K562 (cell line): ENCODE data around the gene SDE2. TPM values are rescaled to one million over a fixed set of nuclear protein-coding genes. Genes with fewer than 3 reads are reported as not detected.

Source experiments
- CBX3 ChIP-seq, 2 experiments: IDR thresholded peaks; 1 replicate in 1 of 2; 2 replicates in 1 of 2; pipeline ENCODE4 v1.6.1; 2012; ENCODE audit warnings: inconsistent platforms in 2 of 2, low read length in 2 of 2, borderline replicate concordance in 1 of 2, control low read depth in 1 of 2
- CGGBP1 ChIP-seq: fragments of 250-450 bp; sonication (Bioruptor Pico); IDR thresholded peaks from 2 replicates; pipeline ENCODE4 v1.9.0; 2021; ENCODE audit warnings: mild to moderate bottlenecking
- CHD1 ChIP-seq: fragments of 200-600 bp; sonication (generic); IDR thresholded peaks from one replicate; pipeline ENCODE4 v1.6.1; 2012; ENCODE audit warnings: mild to moderate bottlenecking, moderate library complexity, low read length, inconsistent platforms
- ETS2 ChIP-seq: IDR thresholded peaks from 2 replicates; pipeline ENCODE4 v1.6.1; 2016; ENCODE audit warnings: borderline replicate concordance, missing genetic modification characterization, mild to moderate bottlenecking, moderate library complexity, missing compliant biosample characterization; ENCODE audit not compliant: poor library complexity, severe bottlenecking
- NFXL1 ChIP-seq: fragments of 450-650 bp; formaldehyde crosslinking; IDR thresholded peaks from 2 replicates; pipeline ENCODE4 v1.4.0; 2021; ENCODE audit warnings: mild to moderate bottlenecking
- PBX2 ChIP-seq, 2 experiments: IDR thresholded peaks in 1 of 2; conservative IDR thresholded peaks in 1 of 2; 2 replicates each; pipeline ENCODE4 v1.6.1; 2016; ENCODE audit warnings: low read depth in 2 of 2, mild to moderate bottlenecking in 1 of 2, missing compliant biosample characterization in 1 of 2, missing genetic modification characterization in 1 of 2, moderate library complexity in 1 of 2
- SMARCC2 ChIP-seq: fragments of 450-650 bp; IDR thresholded peaks from 2 replicates; pipeline ENCODE4 v1.6.1; 2017; ENCODE audit warnings: antibody characterized with exemption, moderate library complexity, mild to moderate bottlenecking, low read depth
- SRSF7 ChIP-seq: fragments of 200-400 bp; formaldehyde crosslinking; optimal IDR thresholded peaks from 2 replicates; pipeline ENCODE3; 2017; ENCODE audit warnings: mild to moderate bottlenecking, low read depth, low read length
- TEAD1 ChIP-seq, 2 experiments: fragments of 450-650 bp in 1 of 2; sonication (generic) in 1 of 2; formaldehyde crosslinking; IDR thresholded peaks; 2 replicates each; pipeline versions ENCODE4 v1.4.0 to v1.8.0; 2020 to 2022; ENCODE audit warnings: mild to moderate bottlenecking in 2 of 2, missing genetic modification reagents in 1 of 2
- ZBTB17 ChIP-seq: fragments of 450-650 bp; formaldehyde crosslinking; IDR thresholded peaks from 2 replicates; pipeline ENCODE4 v1.4.0; 2020; ENCODE audit warnings: mild to moderate bottlenecking
- ZNF644 ChIP-seq: fragments of 200-800 bp; sonication (Bioruptor generic); IDR thresholded peaks from 2 replicates; pipeline ENCODE4 v1.6.1; 2016; ENCODE audit warnings: low read depth, missing genetic modification characterization, missing compliant biosample characterization
- polyA plus RNA-seq, 8 experiments: library from polyadenylated mRNA; depleted of rRNA in 4 of 8; stranded (reverse) in 5 of 8; unstranded in 3 of 8; fragments of >200 nt; fragmentation: Nextera tagmentation in 2 of 8; fragmentation: Illumina TruSeq in 1 of 8; extraction: Ambion mirVana in 2 of 8; extraction: Trizol in 1 of 8; gene quantifications; 2 replicates each; pipeline versions ENCODE4 v1.2.1 to v1.2.3, GENCODE V29; 2011 to 2014; ENCODE audit warnings: inconsistent platforms in 1 of 8, missing spikeins in 1 of 8
- total RNA-seq, 7 experiments: library from RNA; depleted of rRNA in 6 of 7; stranded (reverse); fragments of >200 nt in 6 of 7; fragmentation: Illumina TruSeq in 2 of 7; extraction: Trizol in 2 of 7; gene quantifications; 2 replicates each; pipeline versions ENCODE4 v1.2.1 to v1.2.3, GENCODE V29; 2011 to 2021; ENCODE audit warnings: low replicate concordance in 1 of 7
- TF ChIP-seq, protein P1 (sequence below): fragments of 450-650 bp; IDR thresholded peaks from 2 replicates; pipeline ENCODE4 v1.6.1; 2016; ENCODE audit warnings: mild to moderate bottlenecking, moderate library complexity

SDE2 gene
- total and polyA plus RNA-seq, 9 of the 15 experiments (the other 6 are each of a cell fraction or from before 2014, with no cell fraction given), result 14.3 to 62.3 (median 46.0) TPM

- TF ChIP-seq ZBTB17 (CRISPR knock-in tag), result 0 out of 2 replicates have a peak, but pooled peaks have one; percentile 10
- TF ChIP-seq, protein P1, sequence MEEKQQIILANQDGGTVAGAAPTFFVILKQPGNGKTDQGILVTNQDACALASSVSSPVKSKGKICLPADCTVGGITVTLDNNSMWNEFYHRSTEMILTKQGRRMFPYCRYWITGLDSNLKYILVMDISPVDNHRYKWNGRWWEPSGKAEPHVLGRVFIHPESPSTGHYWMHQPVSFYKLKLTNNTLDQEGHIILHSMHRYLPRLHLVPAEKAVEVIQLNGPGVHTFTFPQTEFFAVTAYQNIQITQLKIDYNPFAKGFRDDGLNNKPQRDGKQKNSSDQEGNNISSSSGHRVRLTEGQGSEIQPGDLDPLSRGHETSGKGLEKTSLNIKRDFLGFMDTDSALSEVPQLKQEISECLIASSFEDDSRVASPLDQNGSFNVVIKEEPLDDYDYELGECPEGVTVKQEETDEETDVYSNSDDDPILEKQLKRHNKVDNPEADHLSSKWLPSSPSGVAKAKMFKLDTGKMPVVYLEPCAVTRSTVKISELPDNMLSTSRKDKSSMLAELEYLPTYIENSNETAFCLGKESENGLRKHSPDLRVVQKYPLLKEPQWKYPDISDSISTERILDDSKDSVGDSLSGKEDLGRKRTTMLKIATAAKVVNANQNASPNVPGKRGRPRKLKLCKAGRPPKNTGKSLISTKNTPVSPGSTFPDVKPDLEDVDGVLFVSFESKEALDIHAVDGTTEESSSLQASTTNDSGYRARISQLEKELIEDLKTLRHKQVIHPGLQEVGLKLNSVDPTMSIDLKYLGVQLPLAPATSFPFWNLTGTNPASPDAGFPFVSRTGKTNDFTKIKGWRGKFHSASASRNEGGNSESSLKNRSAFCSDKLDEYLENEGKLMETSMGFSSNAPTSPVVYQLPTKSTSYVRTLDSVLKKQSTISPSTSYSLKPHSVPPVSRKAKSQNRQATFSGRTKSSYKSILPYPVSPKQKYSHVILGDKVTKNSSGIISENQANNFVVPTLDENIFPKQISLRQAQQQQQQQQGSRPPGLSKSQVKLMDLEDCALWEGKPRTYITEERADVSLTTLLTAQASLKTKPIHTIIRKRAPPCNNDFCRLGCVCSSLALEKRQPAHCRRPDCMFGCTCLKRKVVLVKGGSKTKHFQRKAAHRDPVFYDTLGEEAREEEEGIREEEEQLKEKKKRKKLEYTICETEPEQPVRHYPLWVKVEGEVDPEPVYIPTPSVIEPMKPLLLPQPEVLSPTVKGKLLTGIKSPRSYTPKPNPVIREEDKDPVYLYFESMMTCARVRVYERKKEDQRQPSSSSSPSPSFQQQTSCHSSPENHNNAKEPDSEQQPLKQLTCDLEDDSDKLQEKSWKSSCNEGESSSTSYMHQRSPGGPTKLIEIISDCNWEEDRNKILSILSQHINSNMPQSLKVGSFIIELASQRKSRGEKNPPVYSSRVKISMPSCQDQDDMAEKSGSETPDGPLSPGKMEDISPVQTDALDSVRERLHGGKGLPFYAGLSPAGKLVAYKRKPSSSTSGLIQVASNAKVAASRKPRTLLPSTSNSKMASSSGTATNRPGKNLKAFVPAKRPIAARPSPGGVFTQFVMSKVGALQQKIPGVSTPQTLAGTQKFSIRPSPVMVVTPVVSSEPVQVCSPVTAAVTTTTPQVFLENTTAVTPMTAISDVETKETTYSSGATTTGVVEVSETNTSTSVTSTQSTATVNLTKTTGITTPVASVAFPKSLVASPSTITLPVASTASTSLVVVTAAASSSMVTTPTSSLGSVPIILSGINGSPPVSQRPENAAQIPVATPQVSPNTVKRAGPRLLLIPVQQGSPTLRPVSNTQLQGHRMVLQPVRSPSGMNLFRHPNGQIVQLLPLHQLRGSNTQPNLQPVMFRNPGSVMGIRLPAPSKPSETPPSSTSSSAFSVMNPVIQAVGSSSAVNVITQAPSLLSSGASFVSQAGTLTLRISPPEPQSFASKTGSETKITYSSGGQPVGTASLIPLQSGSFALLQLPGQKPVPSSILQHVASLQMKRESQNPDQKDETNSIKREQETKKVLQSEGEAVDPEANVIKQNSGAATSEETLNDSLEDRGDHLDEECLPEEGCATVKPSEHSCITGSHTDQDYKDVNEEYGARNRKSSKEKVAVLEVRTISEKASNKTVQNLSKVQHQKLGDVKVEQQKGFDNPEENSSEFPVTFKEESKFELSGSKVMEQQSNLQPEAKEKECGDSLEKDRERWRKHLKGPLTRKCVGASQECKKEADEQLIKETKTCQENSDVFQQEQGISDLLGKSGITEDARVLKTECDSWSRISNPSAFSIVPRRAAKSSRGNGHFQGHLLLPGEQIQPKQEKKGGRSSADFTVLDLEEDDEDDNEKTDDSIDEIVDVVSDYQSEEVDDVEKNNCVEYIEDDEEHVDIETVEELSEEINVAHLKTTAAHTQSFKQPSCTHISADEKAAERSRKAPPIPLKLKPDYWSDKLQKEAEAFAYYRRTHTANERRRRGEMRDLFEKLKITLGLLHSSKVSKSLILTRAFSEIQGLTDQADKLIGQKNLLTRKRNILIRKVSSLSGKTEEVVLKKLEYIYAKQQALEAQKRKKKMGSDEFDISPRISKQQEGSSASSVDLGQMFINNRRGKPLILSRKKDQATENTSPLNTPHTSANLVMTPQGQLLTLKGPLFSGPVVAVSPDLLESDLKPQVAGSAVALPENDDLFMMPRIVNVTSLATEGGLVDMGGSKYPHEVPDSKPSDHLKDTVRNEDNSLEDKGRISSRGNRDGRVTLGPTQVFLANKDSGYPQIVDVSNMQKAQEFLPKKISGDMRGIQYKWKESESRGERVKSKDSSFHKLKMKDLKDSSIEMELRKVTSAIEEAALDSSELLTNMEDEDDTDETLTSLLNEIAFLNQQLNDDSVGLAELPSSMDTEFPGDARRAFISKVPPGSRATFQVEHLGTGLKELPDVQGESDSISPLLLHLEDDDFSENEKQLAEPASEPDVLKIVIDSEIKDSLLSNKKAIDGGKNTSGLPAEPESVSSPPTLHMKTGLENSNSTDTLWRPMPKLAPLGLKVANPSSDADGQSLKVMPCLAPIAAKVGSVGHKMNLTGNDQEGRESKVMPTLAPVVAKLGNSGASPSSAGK, result peak; percentile 24; the same call in 1 of the 2 replicates
- no peak for TF ChIP-seq CBX3 (IDR thresholded peaks at IDR 0.05; ENCODE audit: borderline replicate concordance in 1 of 2, low read length in 2 of 2)
- peak in 1 of 2 experiments; percentile 11; a peak in 1 of 4 replicates for TF ChIP-seq TEAD1 (CRISPR knock-in tag; IDR thresholded peaks at IDR 0.05)
- TF ChIP-seq SRSF7, result no peak
- TF ChIP-seq SMARCC2, result 0 out of 2 replicates have a peak, but pooled peaks have one; percentile 9
- peak; percentile 56 for TF ChIP-seq ZNF644
- TF ChIP-seq PBX2 (CRISPR knock-in tag; IDR thresholded peaks at IDR 0.05; ENCODE audit: low read depth), result no peak
- peak; percentile 83 for TF ChIP-seq PBX2 (tag; conservative IDR thresholded peaks at IDR 0.05; ENCODE audit: low read depth)
- TF ChIP-seq NFXL1 (CRISPR knock-in tag), result 0 out of 2 replicates have a peak, but pooled peaks have one; percentile 2
- TF ChIP-seq CHD1, result peak; percentile 63
- TF ChIP-seq CGGBP1 (CRISPR knock-in tag), result no peak
- no peak for TF ChIP-seq ETS2 (tag)
These were observed 782 bp upstream of the SDE2 start (continued) for GRCh38 chr1:225999912-226000337.
